HUES6 (cell line): ENCODE measurements around the gene MLLT3.
A peak's percentile ranks its signal among the peaks of the same experiment; 100 is the strongest.

Experiments used
- H3K27ac ChIP-seq: 2 replicates; pipeline ENCODE4 v1.7.0; 2013; ENCODE audit warnings: low read depth, mild to moderate bottlenecking, low read length, inconsistent platforms
- H3K27me3 ChIP-seq: 2 replicates; pipeline ENCODE4 v1.6.1; 2013; ENCODE audit warnings: low read length; ENCODE audit not compliant: control insufficient read depth, insufficient read depth
- H3K36me3 ChIP-seq: 2 replicates; pipeline ENCODE4 v1.6.1; 2013; ENCODE audit warnings: low read length; ENCODE audit not compliant: control insufficient read depth, insufficient read depth
- H3K4me1 ChIP-seq: 2 replicates; pipeline ENCODE4 v1.6.1; 2013; ENCODE audit warnings: low read length; ENCODE audit not compliant: control insufficient read depth, insufficient read depth
- H3K4me3 ChIP-seq: 2 replicates; pipeline ENCODE4 v1.5.1; 2013; ENCODE audit warnings: low read depth, low read length
- H3K9ac ChIP-seq: one replicate; pipeline ENCODE4 v1.6.1; 2013; ENCODE audit warnings: mild to moderate bottlenecking, low read length
- H3K9me3 ChIP-seq: 2 replicates; pipeline ENCODE4 v1.6.1; 2013; ENCODE audit warnings: low read depth, low read length; ENCODE audit not compliant: control insufficient read depth, insufficient read depth

The MLLT3 gene

DNA sequence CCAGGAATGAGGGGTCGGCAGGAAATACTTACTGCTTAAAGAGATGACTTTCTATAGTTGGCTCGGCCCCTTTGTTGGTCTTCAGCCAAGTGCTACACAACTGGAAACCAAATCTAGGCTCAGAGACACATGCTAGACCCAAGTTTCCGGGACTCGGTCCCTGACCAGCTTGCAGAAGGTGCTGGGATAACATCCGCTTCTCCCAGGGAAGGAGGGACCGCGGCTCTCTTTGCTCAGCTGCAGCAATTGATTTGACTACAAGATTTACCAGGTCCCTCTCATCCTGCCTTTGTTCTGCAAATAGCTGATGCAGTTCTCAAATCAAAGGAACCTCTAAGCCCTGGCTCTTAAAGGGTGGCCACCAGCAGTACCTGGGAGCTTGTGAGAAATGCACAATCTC lies 314.7 kb downstream of the MLLT3 start:
- Histone ChIP-seq H3K4me1 (peaks cover 40% of the 10 kb centered on the region), H3K27ac (no peak overlapping the region), H3K27me3 (no peaks in the 10 kb centered on the region), H3K9ac (no peak overlapping the region), H3K9me3 (no peaks in the 10 kb centered on the region), H3K36me3 (no peaks in the 10 kb centered on the region), H3K4me3 (no peak overlapping the region)

DNA sequence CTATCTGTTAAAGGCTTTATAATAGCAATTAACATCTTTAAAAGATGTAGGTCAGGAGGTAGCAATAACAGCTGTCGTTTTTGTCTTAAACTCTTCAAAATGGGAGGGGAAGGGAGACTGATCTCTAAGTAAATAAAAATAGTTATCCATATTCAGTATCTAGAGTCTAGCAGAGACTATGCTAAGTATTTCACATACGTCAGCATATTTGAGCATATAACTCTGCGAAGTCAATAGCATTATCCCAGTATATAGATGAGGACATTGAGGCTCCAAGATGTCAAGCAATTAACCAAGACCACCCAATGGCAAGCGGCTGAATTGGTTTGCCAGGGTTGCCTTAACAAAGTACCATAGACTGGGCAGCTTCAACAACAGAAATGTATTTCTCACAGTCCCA lies 316.8 kb downstream of the MLLT3 start:
- 0 out of 2 replicates have a peak, but pooled peaks cover 4% of the 10 kb centered on the region for H3K9me3 ChIP-seq
- H3K36me3 ChIP-seq = no peaks in the 10 kb centered on the region
- H3K9ac ChIP-seq = no peak overlapping the region
- no peak overlapping the region for H3K27ac ChIP-seq
- no peak overlapping the region for H3K4me3 ChIP-seq
- H3K27me3 ChIP-seq = no peaks in the 10 kb centered on the region
- peaks cover 60% of the 10 kb centered on the region for H3K4me1 ChIP-seq

DNA sequence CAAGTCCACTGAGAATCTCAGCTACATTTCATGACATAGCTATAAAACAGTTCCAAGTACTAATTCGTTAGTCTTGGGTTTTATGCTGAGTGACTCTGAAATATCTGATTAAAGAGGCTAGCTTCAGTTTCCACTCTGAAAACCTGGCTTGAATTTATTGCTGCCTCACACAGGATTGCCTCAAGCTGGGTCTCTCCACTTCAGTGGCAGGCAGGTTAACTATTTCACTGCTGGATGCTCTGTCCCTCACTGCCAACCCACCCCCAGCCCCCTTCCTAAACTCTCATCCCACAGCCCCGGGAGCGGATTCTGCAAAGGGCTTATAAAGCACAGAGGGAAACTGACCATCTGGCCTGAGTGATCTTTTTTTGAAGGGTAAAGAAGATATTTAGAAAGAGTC lies 318.3 kb downstream of the MLLT3 start:
- H3K27ac ChIP-seq = no peak overlapping the region
- no peak overlapping the region for H3K9ac ChIP-seq
- H3K27me3 ChIP-seq = no peaks in the 10 kb centered on the region
- H3K9me3 ChIP-seq = 0 out of 2 replicates have a peak, but pooled peaks cover 4% of the 10 kb centered on the region
- H3K4me3 ChIP-seq = peak overlapping the region; percentile 8; the same call in 1 of the 2 replicates
- no peaks in the 10 kb centered on the region for H3K36me3 ChIP-seq
- H3K4me1 ChIP-seq = peaks cover 60% of the 10 kb centered on the region

DNA sequence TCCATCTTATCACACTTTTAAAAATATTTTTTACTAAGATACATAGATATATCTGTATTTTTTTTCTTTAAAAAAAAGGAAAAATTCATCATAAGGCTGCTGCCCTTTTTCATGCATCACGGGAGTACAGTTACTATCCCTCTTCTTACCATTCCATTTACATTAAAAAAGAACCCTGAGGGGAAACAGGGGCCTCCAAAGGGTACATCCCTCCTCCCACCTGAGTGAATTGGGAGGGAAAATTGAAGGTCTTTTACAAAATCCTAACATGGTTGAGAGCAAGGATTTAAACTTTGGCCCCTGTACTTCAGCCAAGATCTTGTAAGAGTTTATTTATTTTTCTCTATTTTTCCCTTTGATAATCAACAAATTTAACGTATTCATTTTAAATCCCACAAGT lies 319.2 kb downstream of the MLLT3 start:
- 0 out of 2 replicates have a peak overlapping the region, but pooled peaks have one; percentile 18 for H3K27ac ChIP-seq
- H3K36me3 ChIP-seq = no peaks in the 10 kb centered on the region
- peak overlapping the region; percentile 11; the same call in 1 of the 2 replicates for H3K4me3 ChIP-seq
- 0 out of 2 replicates have a peak, but pooled peaks cover 4% of the 10 kb centered on the region for H3K9me3 ChIP-seq
- H3K4me1 ChIP-seq = peaks cover 51% of the 10 kb centered on the region
- no peaks in the 10 kb centered on the region for H3K27me3 ChIP-seq
- no peak overlapping the region for H3K9ac ChIP-seq

DNA sequence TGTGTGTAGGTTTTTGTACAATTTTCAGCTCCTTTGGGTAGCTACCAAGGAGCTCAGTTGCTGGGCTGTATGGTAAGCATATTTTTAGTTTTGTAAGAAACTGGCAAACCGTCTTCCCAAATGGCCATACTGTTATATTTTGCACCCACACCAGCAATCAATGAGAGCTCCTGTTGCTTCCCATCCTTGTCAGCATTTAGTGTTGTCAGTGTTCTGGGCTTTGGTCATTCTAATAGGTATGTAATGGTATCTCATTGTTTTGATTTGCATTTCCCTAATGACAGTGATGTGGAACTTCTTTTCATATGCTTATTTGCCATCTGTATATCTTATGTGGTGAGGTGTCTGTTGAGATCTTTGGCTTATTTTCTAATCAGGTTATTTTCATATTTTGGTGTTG lies 320.1 kb downstream of the MLLT3 start:
- no peaks in the 10 kb centered on the region for H3K27me3 ChIP-seq
- peak overlapping the region; percentile 43 for H3K27ac ChIP-seq
- H3K9me3 ChIP-seq = 0 out of 2 replicates have a peak, but pooled peaks cover 4% of the 10 kb centered on the region
- no peak overlapping the region; the same call in 1 of the 2 replicates for H3K4me3 ChIP-seq
- peaks cover 43% of the 10 kb centered on the region for H3K4me1 ChIP-seq
- H3K9ac ChIP-seq = no peak overlapping the region
- no peaks in the 10 kb centered on the region for H3K36me3 ChIP-seq

DNA sequence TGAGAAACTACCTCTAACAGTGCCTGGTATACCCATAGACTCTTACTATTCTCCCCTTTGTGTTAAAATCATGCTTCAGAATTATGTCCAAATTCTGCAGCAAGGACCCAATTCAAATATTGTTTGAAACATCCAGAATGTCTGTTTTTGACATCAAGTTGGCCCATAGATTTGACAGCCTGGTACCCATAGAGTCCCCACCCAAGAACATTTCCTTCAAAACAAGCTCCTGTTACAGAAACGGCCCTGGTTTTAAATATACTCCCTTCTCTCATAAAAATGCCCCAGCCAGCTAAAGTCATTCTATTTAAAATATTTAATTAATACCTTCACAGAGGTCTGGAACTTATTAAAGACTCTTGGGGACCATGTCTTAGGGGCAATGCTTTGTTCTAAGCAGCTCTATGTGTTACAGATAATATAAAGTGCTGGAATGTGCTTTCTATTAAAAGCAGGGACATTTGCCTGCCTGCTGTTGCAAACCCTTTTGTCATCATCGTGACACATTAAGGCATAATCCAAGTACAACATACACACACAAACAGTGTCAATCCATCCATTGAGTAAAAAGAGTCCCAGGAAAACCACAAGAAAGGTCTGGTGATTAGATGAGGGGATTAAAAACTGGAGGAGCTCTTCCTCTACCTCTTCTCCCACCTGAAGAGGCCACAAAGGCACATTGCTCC lies 321.7 kb downstream of the MLLT3 start:
- H3K9ac ChIP-seq = no peak overlapping the region

DNA sequence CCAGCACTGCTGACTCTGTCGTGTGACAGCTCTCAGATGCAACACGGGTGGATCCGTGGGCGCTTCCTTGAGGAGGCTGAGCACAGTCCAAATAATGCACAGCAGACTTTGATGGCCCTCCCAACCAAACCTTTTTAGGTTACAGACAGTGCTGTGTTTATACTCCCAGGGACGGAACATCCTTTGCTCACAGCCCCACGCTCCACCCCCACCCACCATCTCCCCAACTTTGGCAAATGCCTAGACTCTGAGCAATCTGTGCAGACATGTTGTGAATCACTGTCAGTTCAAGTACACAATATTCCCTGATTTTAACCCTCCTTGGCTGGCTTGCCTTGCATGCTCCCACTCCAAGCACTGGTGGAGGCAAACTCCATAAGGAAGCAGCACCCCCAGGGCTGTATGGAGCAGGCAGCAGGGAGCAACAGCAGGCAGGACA lies 324.6 kb downstream of the MLLT3 start:
- Histone ChIP-seq H3K27me3 (no peaks in the 10 kb centered on the region), H3K27ac (no peak overlapping the region), H3K4me3 (no peak overlapping the region), H3K4me1 (peaks cover 20% of the 10 kb centered on the region; the same call in 1 of the 2 replicates), H3K9me3 (0 out of 2 replicates have a peak, but pooled peaks cover 4% of the 10 kb centered on the region), H3K9ac (no peak overlapping the region), H3K36me3 (no peaks in the 10 kb centered on the region)

More for the DNA sequence above, 321.7 kb downstream of the MLLT3 start:
- no peaks in the 10 kb centered on the region for H3K27me3 ChIP-seq
- H3K27ac ChIP-seq = no peak overlapping the region; the same call in 1 of the 2 replicates
- 0 out of 2 replicates have a peak, but pooled peaks cover 4% of the 10 kb centered on the region for H3K9me3 ChIP-seq
- H3K4me1 ChIP-seq = peaks cover 41% of the 10 kb centered on the region
- no peaks in the 10 kb centered on the region for H3K36me3 ChIP-seq
- H3K4me3 ChIP-seq = no peak overlapping the region

DNA sequence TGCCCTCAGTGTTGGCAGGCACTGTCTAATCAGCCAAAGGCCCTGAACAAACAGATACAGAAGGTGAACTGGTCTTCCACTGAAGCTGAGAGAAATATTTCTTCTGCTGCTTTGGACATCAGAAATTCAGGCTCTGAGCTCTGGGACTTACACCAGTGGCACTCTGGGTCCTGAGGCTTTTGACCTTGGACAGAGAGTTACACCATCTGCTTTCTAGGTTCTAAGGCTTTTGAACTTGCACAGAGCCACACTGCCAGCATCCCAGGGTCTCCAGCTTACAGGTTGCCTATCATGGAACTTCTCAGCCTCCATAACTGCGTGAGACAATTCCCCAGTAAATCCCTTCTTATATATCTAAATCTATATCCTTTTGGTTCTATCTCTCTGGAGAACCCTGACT lies 326.7 kb downstream of the MLLT3 start:
- Histone ChIP-seq H3K4me3 (no peak overlapping the region), H3K27me3 (no peaks in the 10 kb centered on the region), H3K36me3 (no peaks in the 10 kb centered on the region), H3K9me3 (no peaks in the 10 kb centered on the region), H3K4me1 (no peaks in the 10 kb centered on the region), H3K27ac (no peak overlapping the region), H3K9ac (no peak overlapping the region)

DNA sequence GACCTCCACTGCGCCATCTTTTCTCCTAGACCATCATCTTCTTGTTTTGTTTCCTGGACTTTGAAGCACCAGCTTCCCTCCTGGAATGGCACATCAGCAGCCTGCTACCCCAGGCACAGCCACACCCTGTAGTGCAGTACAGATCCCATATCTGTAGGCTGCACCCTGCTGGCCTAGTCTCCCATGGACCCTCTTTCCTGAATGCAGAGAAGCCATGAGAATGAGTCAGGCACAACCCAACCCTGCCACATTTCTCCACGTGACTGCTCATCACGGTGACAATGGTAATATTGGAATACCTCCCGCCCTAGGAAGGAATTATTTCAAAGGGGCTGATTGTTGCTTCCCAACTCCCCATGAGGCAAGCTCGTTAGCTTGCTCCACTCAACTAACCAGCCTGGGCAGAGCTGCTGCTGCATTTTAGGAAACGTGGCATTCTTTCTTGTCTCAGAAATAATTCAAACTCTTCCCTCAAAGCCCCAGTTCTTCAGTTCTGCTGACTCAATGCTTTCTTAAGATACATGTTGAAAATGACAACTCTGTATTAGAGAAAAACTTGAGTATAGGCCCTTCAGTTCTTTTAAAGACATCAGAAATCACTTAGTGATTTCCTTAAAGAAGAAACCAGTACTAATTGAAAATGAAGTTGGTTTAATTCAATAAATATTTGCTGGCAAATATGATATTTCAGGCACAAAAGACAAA lies 328.1 kb downstream of the MLLT3 start:
- H3K9me3 ChIP-seq = no peaks in the 10 kb centered on the region
- no peaks in the 10 kb centered on the region for H3K4me1 ChIP-seq
- H3K27ac ChIP-seq = no peak overlapping the region
- H3K4me3 ChIP-seq = no peak overlapping the region
- H3K27me3 ChIP-seq = no peaks in the 10 kb centered on the region
- no peaks in the 10 kb centered on the region for H3K36me3 ChIP-seq
- no peak overlapping the region for H3K9ac ChIP-seq

DNA sequence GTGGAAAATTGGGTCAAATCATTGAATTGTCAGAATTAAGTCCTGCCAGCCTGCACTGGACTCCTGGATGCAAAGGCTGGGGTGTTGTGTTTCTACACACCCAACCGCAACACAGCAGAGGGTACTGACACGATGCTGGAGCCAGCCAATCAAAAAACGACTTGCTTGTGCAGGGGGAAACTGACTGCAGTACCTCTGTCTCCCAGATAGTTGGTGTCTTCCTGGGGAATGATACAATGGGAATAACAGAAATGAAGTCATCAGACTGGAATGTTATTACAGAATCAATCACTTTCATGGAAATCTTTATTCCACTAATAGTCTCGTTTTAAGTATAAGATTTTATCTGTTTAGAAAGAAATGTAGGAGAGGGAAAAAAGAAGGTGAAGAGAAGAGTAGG lies 330.3 kb downstream of the MLLT3 start:
- Histone ChIP-seq H3K4me3 (no peak overlapping the region), H3K4me1 (no peaks in the 10 kb centered on the region), H3K9ac (no peak overlapping the region), H3K9me3 (peaks cover 2% of the 10 kb centered on the region; the same call in 1 of the 2 replicates), H3K27ac (no peak overlapping the region), H3K27me3 (no peaks in the 10 kb centered on the region), H3K36me3 (no peaks in the 10 kb centered on the region)
